Psoas muscle (tissue), 8 donors: ENCODE data around the gene EZH2. TPM values are rescaled to one million over a fixed set of nuclear protein-coding genes. Genes with fewer than 3 reads are reported as not detected.

ENCODE experiments used
- ATAC-seq, 4 donors: fragments of 200-7000 bp; cut with Tn5 transposase; one replicate each; pipeline ENCODE4 v1.9.1; 2020; ENCODE audit warnings: moderate library complexity in 3 of 4, mild to moderate bottlenecking in 2 of 4
- DNase-seq, 2 donors: peaks; one replicate each; pipeline ENCODE4 v3.0.0-alpha.2; 2020
- H3K27ac ChIP-seq: fragments of 200-600 bp; one replicate; pipeline ENCODE4 v1.8.0; 2022
- H3K27me3 ChIP-seq, 3 donors: fragments of 200-600 bp in 1 of 3; one replicate each; pipeline versions ENCODE4 v1.6.1 to v1.8.0; 2013 to 2022; ENCODE audit warnings: low read length in 2 of 3, mild to moderate bottlenecking in 2 of 3, moderate library complexity in 1 of 3; ENCODE audit not compliant: insufficient read depth in 3 of 3
- H3K36me3 ChIP-seq, 2 donors: fragments of 200-600 bp in 1 of 2; one replicate each; pipeline versions ENCODE4 v1.6.1 to v1.8.0; 2013 to 2022; ENCODE audit warnings: low read depth in 1 of 2, mild to moderate bottlenecking in 1 of 2, moderate library complexity in 1 of 2; ENCODE audit not compliant: insufficient read depth in 1 of 2
- H3K4me1 ChIP-seq: fragments of 200-600 bp; one replicate; pipeline ENCODE4 v1.8.0; 2022
- H3K4me3 ChIP-seq: fragments of 200-600 bp; one replicate; pipeline ENCODE4 v1.8.0; 2022; ENCODE audit warnings: mild to moderate bottlenecking
- H3K9me3 ChIP-seq: fragments of 200-600 bp; one replicate; pipeline ENCODE4 v1.8.0; 2022
- CTCF ChIP-seq: fragments of 200-600 bp; IDR thresholded peaks from one replicate; pipeline ENCODE4 v1.8.0; 2022; ENCODE audit warnings: antibody characterized with exemption
- WGBS, 3 donors: extraction: QIAGEN DNeasy Blood & Tissue Kit; methylation state at CpG; one replicate each; pipeline versions ENCODE4 v1.1.6 to v1.1.7; 2013; 5-methylcytosine and 5-hydroxymethylcytosine counted together
- intact Hi-C, 2 donors: fragments of 100-400 bp; cut with DNase I; formaldehyde crosslinking; loops; one replicate each; pipeline versions ENCODE4 v1.11.0 to v1.14.2; 2022
- polyA plus RNA-seq, 3 donors: library from polyadenylated mRNA; stranded (reverse); fragments of 200-250 nt; gene quantifications; one replicate each; pipeline ENCODE4 v1.2.3, GENCODE V29; 2013
- total RNA-seq, 4 donors: library from RNA; stranded (reverse); fragmentation: NEBNext Ultra II Directional in 2 of 4; extraction: Animal tissue kit (Norgen Biotek cat#: 25700) in 2 of 4; gene quantifications; one replicate each; pipeline versions ENCODE4 v1.2.1 to v1.2.4, GENCODE V29; 2021 to 2023
- donor health status: healthy with polysubstance abuse.
- donor health status: DM: no; HTN: no; CAD: no; lungs with moderate emphysema.
- donor health status: Bipolar disorder and iron deficiency.
- donor health status: healthy.
- donor health status: DM: yes; HTN: yes; CAD: no.
- donor health status: DM: no; HTN: no; CAD: no.
- donor health status: DM: no; HTN: no; CAD: no.
- donor health status: DM: yes; HTN: yes; CAD: no.

The EZH2 gene
- total and polyA plus RNA-seq, 7 donors: 1.9 to 4.6 (median 2.5) TPM

GRCh38 chr7:148856578-148856881 is 27.6 kb downstream of the EZH2 start:
- ATAC-seq (no peak), DNase-seq (no peak)
- H3K4me1 ChIP-seq: no peaks in the 10 kb centered on the region
- H3K4me3 ChIP-seq: no peak overlapping the region
- intact Hi-C loops: loop anchor here (5.0 kb wide), 1 partner anchor 106 kb away; no protein-coding TSS in a partner anchor
- no peaks in the 10 kb centered on the region for H3K36me3 ChIP-seq
- WGBS, 3 donors: 77 to 91% (median 79%) methylated on average over 2 of the region's 2 CpGs
- H3K27me3 ChIP-seq: no peaks in the 10 kb centered on the region
- H3K9me3 ChIP-seq: no peaks in the 10 kb centered on the region
- no peak overlapping the region for H3K27ac ChIP-seq
- TF ChIP-seq CTCF: no peak

GRCh38 chr7:148854983-148855382 is 29.1 kb downstream of the EZH2 start:
- intact Hi-C loops: loop anchor here (5.0 kb wide), 1 partner anchor 107 kb away; no protein-coding TSS in a partner anchor
- WGBS, 3 donors: 72 to 96% (median 81%) methylated on average over 1 of the region's 1 CpG
- DNase-seq: no peak

GRCh38 chr7:148852272-148852671 is 31.8 kb downstream of the EZH2 start:
- no peak for ATAC-seq
- Histone ChIP-seq H3K9me3 (no peaks in the 10 kb centered on the region), H3K4me1 (no peaks in the 10 kb centered on the region), H3K4me3 (no peak overlapping the region), H3K27ac (no peak overlapping the region), H3K27me3 (no peaks in the 10 kb centered on the region), H3K36me3 (no peaks in the 10 kb centered on the region)
- no peak for DNase-seq
- 72 to 90% (median 86%) methylated on average over 1 of the region's 1 CpG for WGBS, 3 donors
- TF ChIP-seq CTCF: no peak
- intact Hi-C loops: no loop called here

More at GRCh38 chr7:148854983-148855382, 29.1 kb downstream of the EZH2 start:
- Histone ChIP-seq H3K9me3 (no peaks in the 10 kb centered on the region), H3K4me3 (no peak overlapping the region), H3K36me3 (no peaks in the 10 kb centered on the region), H3K27ac (no peak overlapping the region), H3K27me3 (no peaks in the 10 kb centered on the region), H3K4me1 (no peaks in the 10 kb centered on the region)
- no peak for ATAC-seq
- no peak for TF ChIP-seq CTCF

GRCh38 chr7:148850564-148850963 is 33.5 kb downstream of the EZH2 start:
- Histone ChIP-seq H3K36me3 (no peaks in the 10 kb centered on the region), H3K9me3 (no peaks in the 10 kb centered on the region), H3K4me1 (no peaks in the 10 kb centered on the region), H3K27ac (no peak overlapping the region), H3K4me3 (no peak overlapping the region), H3K27me3 (no peaks in the 10 kb centered on the region)
- DNase-seq (no peak), ATAC-seq (no peak)
- TF ChIP-seq CTCF: no peak
- intact Hi-C loops: no loop called here
- 98 to 100% (median 99%) methylated on average over 5 of the region's 5 CpGs for WGBS, 3 donors

- Histone ChIP-seq H3K4me1 (no peaks in the 10 kb centered on the region), H3K27ac (no peak overlapping the region), H3K27me3 (no peaks in the 10 kb centered on the region), H3K36me3 (no peaks in the 10 kb centered on the region), H3K4me3 (no peak overlapping the region), H3K9me3 (no peaks in the 10 kb centered on the region)
- intact Hi-C loops: no loop called here
- WGBS, 3 donors: 75 to 80% (median 77%) methylated on average over 7 of the region's 7 CpGs
- ATAC-seq: no peak
- no peak for DNase-seq
- no peak for TF ChIP-seq CTCF
Measured at GRCh38 chr7:148849393-148850098, 34.5 kb downstream of the EZH2 start.
